IPS-NIHi7 (cell line): ENCODE results near the gene BRD7.

Experiments
- DNase-seq: peaks from one replicate; pipeline ENCODE4 v3.0.0; 2012; ENCODE audit warnings: mixed read lengths; ENCODE audit errors: extremely low spot score

BRD7 gene

DNA sequence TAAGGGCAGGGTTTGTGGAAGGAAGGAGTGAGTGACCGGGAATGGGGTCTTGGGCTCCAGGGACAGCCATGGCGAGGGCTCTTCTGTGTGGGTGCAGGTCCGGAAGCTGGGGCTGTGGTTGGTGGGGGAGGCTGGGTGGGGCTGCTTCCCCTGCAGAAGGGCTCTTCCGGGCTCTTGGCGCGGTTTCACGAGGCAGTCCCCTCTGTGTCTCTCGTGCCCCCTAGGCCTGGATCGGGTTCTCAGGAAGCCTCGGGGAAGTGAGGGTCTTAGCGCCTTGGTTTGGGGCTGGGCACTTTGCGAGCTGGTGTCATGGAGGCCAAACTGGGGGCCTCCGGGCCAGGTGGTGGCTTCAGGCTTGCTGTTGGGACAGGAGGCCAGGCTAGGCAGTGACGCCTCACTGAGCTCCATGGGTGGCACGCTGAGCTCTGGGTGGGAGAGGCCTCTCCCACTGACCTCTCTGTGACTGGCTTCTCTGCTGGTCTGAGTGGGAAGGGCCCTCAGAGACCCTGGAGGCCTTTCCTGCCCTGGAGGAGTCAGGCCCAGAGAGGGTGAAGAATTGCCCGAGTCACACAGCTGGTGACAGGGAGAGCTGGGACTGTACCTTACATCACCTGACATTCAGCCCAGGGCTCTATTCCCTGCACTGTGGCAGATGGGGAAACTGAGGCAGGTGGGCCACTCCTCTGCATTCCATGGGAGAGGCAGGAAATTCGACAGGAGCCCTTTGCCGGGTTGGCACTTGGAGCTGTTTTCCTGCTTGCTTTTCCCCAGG lies 94.3 kb downstream of the BRD7 start:
- no peak for DNase-seq

GRCh38 chr16:50273888-50274325 lies 94.9 kb downstream of the BRD7 start:
- DNase-seq: no peak

- no peak for DNase-seq
Observed at GRCh38 chr16:50273382-50273690, 95.5 kb downstream of the BRD7 start.

DNA sequence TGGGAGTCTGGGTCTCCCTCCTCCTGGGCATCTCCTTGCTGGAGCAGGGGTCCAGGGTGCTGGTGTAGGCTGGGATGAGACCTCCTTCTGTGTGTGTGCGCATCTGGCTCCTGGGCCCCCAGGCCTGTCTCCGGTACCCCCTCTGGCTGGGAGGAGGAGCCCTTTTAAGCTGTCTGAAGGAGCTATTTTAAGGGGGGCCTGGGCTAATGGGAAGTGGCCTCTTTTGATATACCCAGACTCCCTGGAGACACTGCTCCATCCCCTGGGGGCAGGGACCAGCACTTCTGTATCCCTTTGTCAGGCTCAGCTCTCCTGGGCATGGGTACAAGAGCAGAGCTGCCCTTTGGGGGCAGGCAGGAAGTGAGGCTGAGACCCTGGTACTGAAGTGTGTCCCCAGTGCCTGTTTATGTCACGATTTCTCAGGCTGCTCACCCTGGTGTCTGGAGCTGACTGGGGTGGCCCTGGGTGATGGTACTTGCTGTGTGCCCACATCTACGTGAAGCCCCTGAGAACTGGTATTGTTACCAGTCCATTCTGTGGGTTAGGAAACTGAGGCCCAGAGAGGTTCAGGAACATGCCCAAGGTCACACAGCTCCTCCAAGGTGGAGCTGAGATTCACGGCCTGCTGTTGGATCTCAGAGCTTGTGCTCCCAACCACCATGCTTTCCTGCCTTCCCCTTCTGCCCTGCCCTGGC lies 96.0 kb downstream of the BRD7 start:
- no peak for DNase-seq

DNA sequence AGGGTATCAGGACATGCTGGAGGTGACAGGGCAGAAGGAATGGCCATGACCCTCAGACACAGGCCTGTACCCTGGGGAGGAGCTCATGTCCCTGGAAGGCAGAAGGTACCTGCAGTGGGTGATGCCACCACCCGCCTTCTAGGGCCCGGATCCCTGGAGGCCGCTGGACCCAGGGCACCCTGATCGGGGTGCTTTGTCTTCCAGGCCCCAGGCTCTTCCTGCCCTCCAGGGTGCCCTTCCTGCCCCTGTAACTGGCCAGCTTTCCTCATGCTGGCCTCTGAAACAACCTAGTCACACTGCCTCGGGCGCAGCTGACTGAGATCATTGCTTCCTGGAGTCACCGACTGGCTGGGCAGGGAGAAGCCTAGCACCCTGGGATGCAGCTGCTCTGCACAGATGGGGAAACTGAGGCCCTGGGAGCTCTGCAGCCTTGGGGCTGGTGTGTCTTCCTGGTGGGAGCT lies 96.6 kb downstream of the BRD7 start:
- DNase-seq: no peak

- no peak for DNase-seq
Observed at GRCh38 chr16:50271148-50272041, 97.4 kb downstream of the BRD7 start.

DNA sequence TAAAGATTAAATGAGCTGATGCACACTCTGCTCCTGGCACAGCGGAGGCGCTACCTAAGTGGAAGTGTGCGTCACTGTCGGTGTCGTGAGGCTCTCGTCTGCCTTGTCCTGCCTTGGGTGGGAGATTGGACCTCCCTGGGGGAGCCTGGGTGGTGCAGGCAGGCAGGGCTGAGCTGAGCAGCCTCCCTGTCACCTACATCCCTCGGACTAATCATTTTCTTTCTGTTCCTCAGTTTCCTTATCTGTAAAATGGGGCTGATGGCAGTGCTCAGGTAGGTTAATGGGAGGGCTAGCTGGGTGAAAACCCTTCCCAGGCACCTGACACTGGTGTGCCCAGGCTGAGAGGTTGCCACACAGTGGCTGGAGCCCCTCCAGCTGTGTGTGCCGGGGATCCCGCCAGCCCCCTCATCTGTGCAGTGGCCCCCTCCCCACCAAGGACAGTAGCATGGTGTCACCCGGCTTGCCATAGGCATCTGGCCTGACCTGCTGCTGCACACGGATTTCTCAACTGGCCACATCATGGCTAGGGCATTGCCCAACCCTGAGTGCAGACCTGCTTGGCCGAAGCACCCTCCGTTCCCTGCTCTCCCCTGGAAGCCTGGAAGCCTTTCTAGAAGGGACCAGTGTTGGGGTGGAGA lies 98.2 kb downstream of the BRD7 start:
- DNase-seq: no peak

GRCh38 chr16:50269769-50270509 lies 98.8 kb downstream of the BRD7 start:
- no peak for DNase-seq

GRCh38 chr16:50269061-50269705 lies 99.6 kb downstream of the BRD7 start:
- no peak for DNase-seq

- no peak for DNase-seq
Observed at GRCh38 chr16:50268352-50268751, 100.4 kb downstream of the BRD7 start.

GRCh38 chr16:50267651-50268050 lies 101.1 kb downstream of the BRD7 start:
- DNase-seq: no peak

DNA sequence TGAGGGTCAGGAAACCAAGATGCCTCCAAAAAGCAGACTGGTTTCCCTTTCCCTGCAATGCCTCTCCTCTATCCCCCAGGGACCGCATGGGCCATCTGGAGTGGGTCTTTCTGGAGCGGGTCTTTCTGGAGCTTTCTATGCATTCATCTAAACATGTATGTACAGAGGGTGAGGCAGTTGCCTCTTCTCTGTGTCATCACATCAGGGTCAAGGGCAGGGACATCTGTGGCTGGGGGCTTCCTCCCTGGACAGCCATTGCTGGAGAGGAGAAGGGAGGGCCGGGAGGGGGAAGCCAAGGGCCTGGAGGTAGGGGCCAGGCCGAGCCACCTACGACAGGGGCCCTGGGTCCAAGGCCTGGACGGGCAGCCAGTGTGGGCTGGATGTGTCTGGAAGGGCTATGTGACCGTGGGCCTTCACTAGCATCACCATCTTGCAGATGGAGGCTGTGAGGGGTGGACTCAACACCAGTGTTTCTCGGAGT lies 101.6 kb downstream of the BRD7 start:
- no peak for DNase-seq

- DNase-seq: peak; percentile 74
Observed at GRCh38 chr16:50266337-50267091, 102.3 kb downstream of the BRD7 start, which contains the start of gene ADCY7. ADCY7 (plus strand) TSS chr16:50266551; CDS start chr16:50288180, 21,629 bp downstream.
